Breast epithelium (tissue), 3 donors: ENCODE data around the gene POLD4.

Experiments
- CTCF ChIP-seq, 3 donors: fragments of 450-650 bp; IDR thresholded peaks; one replicate each; pipeline ENCODE4 v1.5.1; 2016 to 2017; ENCODE audit warnings: antibody characterized with exemption in 3 of 3, mild to moderate bottlenecking in 3 of 3, moderate library complexity in 3 of 3
- POLR2AphosphoS5 ChIP-seq, 3 donors: sonication (generic); formaldehyde crosslinking; IDR thresholded peaks; one replicate each; pipeline ENCODE4 v1.6.1; 2017; ENCODE audit warnings: antibody characterized with exemption in 3 of 3

GRCh38 chr11:67381244-67381972 lies 28.1 kb upstream of the POLD4 start:
- no peak for TF ChIP-seq CTCF (IDR thresholded peaks at IDR 0.05)
- TF ChIP-seq POLR2AphosphoS5 (IDR thresholded peaks at IDR 0.05) = no peak
